Aorta (tissue), 5 donors: ENCODE data around the gene BGN. TPM values are rescaled to one million over a fixed set of nuclear protein-coding genes. Genes with fewer than 3 reads are reported as not detected.

Experiments used
- ATAC-seq: fragments of 200-7000 bp; cut with Tn5 transposase; one replicate; pipeline ENCODE4 v1.9.1; 2022; ENCODE audit warnings: moderate library complexity; ENCODE audit not compliant: low FRiP score
- DNase-seq, 2 donors: peaks; one replicate each; pipeline ENCODE4 v3.0.0-alpha.2; 2020
- H3K27ac ChIP-seq, 2 donors: one replicate each; pipeline ENCODE4 v1.5.1; 2013; ENCODE audit warnings: low read length in 2 of 2, mild to moderate bottlenecking in 2 of 2, moderate library complexity in 2 of 2, control low read depth in 1 of 2, inconsistent platforms in 1 of 2, low read depth in 1 of 2
- H3K27me3 ChIP-seq, 2 donors: one replicate each; pipeline ENCODE4 v1.6.1; 2013; ENCODE audit warnings: control low read depth in 1 of 2, low read length in 1 of 2, mild to moderate bottlenecking in 1 of 2, moderate library complexity in 1 of 2; ENCODE audit not compliant: insufficient read depth in 2 of 2, control insufficient read depth in 1 of 2
- H3K36me3 ChIP-seq, 2 donors: one replicate each; pipeline ENCODE4 v1.6.1; 2013; ENCODE audit warnings: control low read depth in 1 of 2, low read length in 1 of 2, mild to moderate bottlenecking in 1 of 2; ENCODE audit not compliant: insufficient read depth in 2 of 2, control insufficient read depth in 1 of 2
- H3K4me1 ChIP-seq, 2 donors: one replicate each; pipeline ENCODE4 v1.6.1; 2013; ENCODE audit warnings: low read length in 2 of 2, control low read depth in 1 of 2, mild to moderate bottlenecking in 1 of 2, moderate library complexity in 1 of 2; ENCODE audit not compliant: insufficient read depth in 2 of 2, control insufficient read depth in 1 of 2
- H3K4me3 ChIP-seq, 2 donors: one replicate each; pipeline ENCODE4 v1.5.1; 2013; ENCODE audit warnings: low read length in 2 of 2, control low read depth in 1 of 2, mild to moderate bottlenecking in 1 of 2
- H3K9me3 ChIP-seq: one replicate; pipeline ENCODE4 v1.6.1; 2013; ENCODE audit warnings: mild to moderate bottlenecking, low read length; ENCODE audit not compliant: control insufficient read depth
- WGBS, 2 donors: extraction: QIAGEN DNeasy Blood & Tissue Kit; methylation state at CpG; one replicate each; pipeline ENCODE4 v1.1.7; 2013; 5-methylcytosine and 5-hydroxymethylcytosine counted together
- intact Hi-C, 2 donors: fragments of 100-400 bp; cut with DNase I; formaldehyde crosslinking; loops; one replicate each; pipeline versions ENCODE4 v1.14.2 to v1.15.0; 2022
- polyA plus RNA-seq, 2 donors: library from polyadenylated mRNA; stranded (reverse); fragments of 200-250 nt; gene quantifications; one replicate each; pipeline ENCODE4 v1.2.3, GENCODE V29; 2013
- total RNA-seq, 2 donors: library from RNA; stranded (reverse); fragmentation: NEBNext Ultra II Directional; extraction: Animal tissue kit (Norgen Biotek cat#: 25700); gene quantifications; one replicate each; pipeline ENCODE4 v1.2.1, GENCODE V29; 2021
- donor health status: healthy with polysubstance abuse.
- donor health status: Bipolar disorder and iron deficiency.
- donor health status: DM: no; HTN: no; CAD: no.
- donor health status: DM: no; HTN: no; CAD: no.
- donor health status: DM: yes; HTN: yes; CAD: no.

The BGN gene
- total and polyA plus RNA-seq, 4 donors, result 1,177 to 3,171 (median 1,801) TPM

DNA sequence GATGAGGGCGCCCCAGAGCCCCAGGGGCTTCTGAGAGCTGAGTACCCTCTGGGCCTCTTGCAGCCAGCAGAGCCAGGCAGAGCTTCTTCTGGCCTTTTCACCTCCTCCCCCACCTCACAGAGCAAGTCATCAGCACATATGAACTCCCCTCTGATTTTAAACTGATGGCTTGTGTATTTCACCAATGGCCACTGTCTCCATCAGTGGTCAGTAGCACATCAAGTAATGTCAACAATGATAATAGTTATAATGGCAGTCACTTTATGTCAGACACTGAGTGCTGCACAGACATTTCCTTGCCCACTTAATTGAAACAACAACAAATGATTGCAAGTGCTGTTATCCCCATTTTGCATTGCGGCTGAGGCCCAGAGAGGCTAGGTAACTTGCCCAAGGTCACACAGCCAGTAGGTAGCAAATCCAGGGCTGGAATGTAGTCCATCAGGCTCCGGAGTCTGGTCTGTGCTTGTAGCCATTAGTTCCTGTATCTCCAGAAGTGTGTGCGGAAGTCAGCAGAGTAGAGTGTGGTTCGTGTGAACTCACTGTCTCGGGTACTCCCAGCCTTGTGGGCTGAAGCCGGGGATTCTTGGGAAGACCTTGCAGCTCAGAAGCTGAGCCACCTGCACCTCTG, 25.6 kb downstream of the BGN start:
- Histone ChIP-seq H3K9me3 (no peaks in the 10 kb centered on the region), H3K36me3 (no peaks in the 10 kb centered on the region), H3K27me3 (no peaks in the 10 kb centered on the region), H3K4me3 (no peak overlapping the region), H3K4me1 (no peaks in the 10 kb centered on the region), H3K27ac (no peak overlapping the region)
- 59 to 76% methylated on average over 7 of the region's 7 CpGs for WGBS, 2 donors
- ATAC-seq (no peak), DNase-seq (no peak)
- intact Hi-C loops, result no loop called here

- peak; percentile 20 for ATAC-seq
- intact Hi-C loops, result no loop called here
These were observed 26.3 kb downstream of the BGN start for GRCh38 chrX:153521034-153521433.

GRCh38 chrX:153522259-153522658, 27.5 kb downstream of the BGN start:
- intact Hi-C loops, result no loop called here
- Histone ChIP-seq H3K4me3 (no peak overlapping the region), H3K9me3 (no peaks in the 10 kb centered on the region), H3K27me3 (no peaks in the 10 kb centered on the region), H3K36me3 (no peaks in the 10 kb centered on the region), H3K4me1 (no peaks in the 10 kb centered on the region), H3K27ac (no peak overlapping the region)
- 25 to 44% methylated on average over 12 of the region's 12 CpGs for WGBS, 2 donors
- DNase-seq (no peak), ATAC-seq (no peak)

More at GRCh38 chrX:153521034-153521433, 26.3 kb downstream of the BGN start:
- Histone ChIP-seq H3K4me3 (no peak overlapping the region), H3K36me3 (no peaks in the 10 kb centered on the region), H3K9me3 (no peaks in the 10 kb centered on the region), H3K27ac (no peak overlapping the region), H3K27me3 (no peaks in the 10 kb centered on the region), H3K4me1 (no peaks in the 10 kb centered on the region)
- no peak for DNase-seq
- WGBS, 2 donors, result 4 to 34% methylated on average over 9 of the region's 9 CpGs

- Histone ChIP-seq H3K27me3 (no peaks in the 10 kb centered on the region), H3K9me3 (no peaks in the 10 kb centered on the region), H3K4me1 (no peaks in the 10 kb centered on the region), H3K27ac (no peak overlapping the region), H3K36me3 (no peaks in the 10 kb centered on the region), H3K4me3 (no peak overlapping the region)
- DNase-seq (no peak), ATAC-seq (no peak)
- 77 to 79% methylated on average over 7 of the region's 7 CpGs for WGBS, 2 donors
- intact Hi-C loops, result no loop called here
These were observed 28.5 kb downstream of the BGN start for GRCh38 chrX:153523269-153523668.

GRCh38 chrX:153524234-153524633, 29.5 kb downstream of the BGN start:
- WGBS, 2 donors, result 82 to 83% methylated on average over 3 of the region's 3 CpGs
- intact Hi-C loops, result no loop called here

GRCh38 chrX:153525451-153525850, 30.7 kb downstream of the BGN start:
- H3K4me1 ChIP-seq, result no peaks in the 10 kb centered on the region
- H3K27me3 ChIP-seq, result no peaks in the 10 kb centered on the region
- no peak overlapping the region for H3K27ac ChIP-seq
- H3K36me3 ChIP-seq, result no peaks in the 10 kb centered on the region
- WGBS, 2 donors, result 67 to 77% methylated on average over 6 of the region's 6 CpGs
- no peak for DNase-seq
- H3K4me3 ChIP-seq, result no peak overlapping the region
- intact Hi-C loops, result no loop called here
- no peak for ATAC-seq
- H3K9me3 ChIP-seq, result no peaks in the 10 kb centered on the region

More at GRCh38 chrX:153524234-153524633, 29.5 kb downstream of the BGN start:
- DNase-seq (no peak), ATAC-seq (no peak)
- H3K4me1 ChIP-seq, result no peaks in the 10 kb centered on the region
- no peak overlapping the region for H3K27ac ChIP-seq
- H3K4me3 ChIP-seq, result no peak overlapping the region
- H3K27me3 ChIP-seq, result no peaks in the 10 kb centered on the region
- no peaks in the 10 kb centered on the region for H3K36me3 ChIP-seq
- H3K9me3 ChIP-seq, result no peaks in the 10 kb centered on the region

DNA sequence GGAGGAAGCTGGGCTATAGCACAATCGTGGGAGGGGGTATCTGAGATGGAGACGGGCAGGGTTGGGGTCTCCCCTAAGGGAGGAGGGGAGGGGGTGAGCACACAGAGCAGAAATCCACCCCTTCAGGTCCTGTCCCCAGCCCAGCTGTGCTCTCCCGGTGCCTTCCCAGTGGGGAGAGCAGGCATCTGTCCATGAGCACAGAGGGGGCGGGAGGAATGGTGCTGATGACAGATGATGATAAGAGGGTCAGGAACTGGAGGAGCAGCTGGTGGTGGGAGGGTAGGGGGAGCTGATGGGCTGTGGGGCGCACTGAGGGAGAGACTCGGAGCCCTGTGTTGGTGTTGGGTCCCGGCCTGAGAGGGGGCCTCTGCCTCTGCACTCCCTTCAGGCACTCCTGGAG, 31.3 kb downstream of the BGN start:
- 25 to 53% methylated on average over 7 of the region's 7 CpGs for WGBS, 2 donors
- H3K27ac ChIP-seq, result no peak overlapping the region
- no peak overlapping the region for H3K4me3 ChIP-seq
- no peaks in the 10 kb centered on the region for H3K9me3 ChIP-seq
- no peaks in the 10 kb centered on the region for H3K36me3 ChIP-seq
- no peak for ATAC-seq
- intact Hi-C loops, result no loop called here
- no peaks in the 10 kb centered on the region for H3K27me3 ChIP-seq
- H3K4me1 ChIP-seq, result no peaks in the 10 kb centered on the region
- DNase-seq, result no peak

- 32 to 69% methylated on average over 10 of the region's 10 CpGs for WGBS, 2 donors
- intact Hi-C loops, result no loop called here
- Histone ChIP-seq H3K27ac (no peak overlapping the region), H3K9me3 (no peaks in the 10 kb centered on the region), H3K27me3 (no peaks in the 10 kb centered on the region), H3K4me1 (no peaks in the 10 kb centered on the region), H3K4me3 (no peak overlapping the region), H3K36me3 (no peaks in the 10 kb centered on the region)
- DNase-seq (no peak), ATAC-seq (no peak)
These were observed 32.0 kb downstream of the BGN start for GRCh38 chrX:153526801-153527200.

DNA sequence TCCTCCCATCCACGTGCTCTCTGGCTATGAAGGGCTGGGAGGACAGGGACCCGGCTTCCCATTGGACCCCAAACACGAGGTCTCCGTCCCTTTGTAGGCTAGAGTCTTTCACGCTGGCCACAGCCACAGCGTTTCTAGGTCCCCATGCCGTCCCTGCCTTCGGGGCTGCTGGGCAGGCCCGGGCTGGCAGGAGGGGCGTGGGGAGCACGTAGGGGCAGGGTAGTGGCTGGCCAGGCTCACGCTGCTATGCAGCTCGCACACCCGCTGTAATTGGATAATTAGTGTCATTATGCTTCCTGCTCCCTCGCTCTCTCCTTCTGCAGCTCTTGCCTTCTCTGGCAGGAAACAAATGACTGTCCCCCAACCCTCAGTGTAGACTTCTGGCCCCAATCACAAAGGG, 32.4 kb downstream of the BGN start:
- WGBS, 2 donors, result 36 to 67% methylated on average over 15 of the region's 15 CpGs
- H3K36me3 ChIP-seq, result no peaks in the 10 kb centered on the region
- no peaks in the 10 kb centered on the region for H3K4me1 ChIP-seq
- no peak overlapping the region for H3K27ac ChIP-seq
- DNase-seq (no peak), ATAC-seq (no peak)
- intact Hi-C loops, result no loop called here
- no peaks in the 10 kb centered on the region for H3K27me3 ChIP-seq
- no peak overlapping the region for H3K4me3 ChIP-seq
- no peaks in the 10 kb centered on the region for H3K9me3 ChIP-seq
